HCT116 (cell line): ENCODE results near the gene PAIP1.

Experiments
- EZH2 ChIP-seq: fragments of 200-600 bp; sonication (generic); IDR thresholded peaks from 2 replicates; pipeline ENCODE4 v1.6.1; 2017; ENCODE audit warnings: antibody characterized with exemption, mixed run types
- POLR2A ChIP-seq: IDR thresholded peaks from 2 replicates; pipeline ENCODE4 v1.7.0; 2011; ENCODE audit warnings: borderline replicate concordance; ENCODE audit not compliant: insufficient read depth, insufficient read length; ENCODE audit errors: extremely low read depth
- TCF7L2 ChIP-seq: IDR thresholded peaks from 2 replicates; pipeline ENCODE4 v1.7.0; 2011; ENCODE audit warnings: borderline replicate concordance, inconsistent platforms; ENCODE audit not compliant: insufficient read depth, insufficient read length; ENCODE audit errors: extremely low read depth
- TF ChIP-seq, protein P1 (sequence below): IDR thresholded peaks from 2 replicates; pipeline ENCODE4 v1.6.1; 2012; ENCODE audit warnings: low read depth
- TF ChIP-seq, protein P2 (sequence below): IDR thresholded peaks from 2 replicates; pipeline ENCODE4 v1.6.1; 2012

DNA sequence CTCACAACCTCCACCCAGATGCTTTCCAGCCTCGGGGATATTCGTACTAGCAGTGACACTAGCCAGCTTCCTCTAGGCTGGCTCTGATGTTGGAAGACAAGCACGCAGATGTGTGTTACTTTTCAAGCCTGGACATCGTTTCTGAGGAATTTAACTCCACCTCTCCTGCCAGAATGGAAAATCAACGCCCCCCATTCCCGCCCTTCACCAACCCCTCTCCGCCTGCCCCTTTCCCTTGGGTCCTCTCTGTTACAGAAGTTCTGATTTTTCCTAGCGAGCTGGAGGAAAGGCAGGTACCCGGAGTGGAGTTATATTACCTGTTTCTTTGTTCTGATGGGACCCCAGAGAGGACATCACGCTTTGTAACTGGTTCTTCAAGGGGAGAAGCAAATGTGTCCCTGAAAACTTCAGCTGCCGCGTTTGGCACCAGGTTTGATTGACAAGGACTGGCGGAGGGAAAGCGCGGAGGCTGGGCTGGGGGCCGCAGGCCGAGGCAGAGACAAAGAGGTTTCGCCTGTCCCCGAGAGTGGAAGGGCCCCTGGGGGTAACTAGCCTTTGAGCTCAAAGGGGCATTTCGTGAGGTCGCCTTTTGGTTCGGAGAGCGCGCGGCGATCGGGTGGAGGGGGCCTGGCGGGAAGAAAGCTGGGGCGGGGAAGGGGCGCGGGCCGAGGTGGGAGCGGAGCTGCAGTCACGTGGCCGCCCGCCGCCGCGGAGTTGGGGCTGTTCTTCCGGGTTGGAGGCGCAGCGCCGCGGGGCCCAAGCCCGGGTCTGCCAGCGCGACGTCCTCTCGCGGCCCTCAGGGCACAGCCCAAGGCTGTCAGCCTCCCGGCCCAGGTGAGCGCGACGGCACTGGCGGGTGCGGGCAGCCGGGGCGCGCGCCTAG, 45.8 kb upstream of the PAIP1 start, which contains the start of gene NNT:
- TF ChIP-seq EZH2 (no peak), TCF7L2 (no peak), POLR2A (no peak)
- TF ChIP-seq, protein P1, sequence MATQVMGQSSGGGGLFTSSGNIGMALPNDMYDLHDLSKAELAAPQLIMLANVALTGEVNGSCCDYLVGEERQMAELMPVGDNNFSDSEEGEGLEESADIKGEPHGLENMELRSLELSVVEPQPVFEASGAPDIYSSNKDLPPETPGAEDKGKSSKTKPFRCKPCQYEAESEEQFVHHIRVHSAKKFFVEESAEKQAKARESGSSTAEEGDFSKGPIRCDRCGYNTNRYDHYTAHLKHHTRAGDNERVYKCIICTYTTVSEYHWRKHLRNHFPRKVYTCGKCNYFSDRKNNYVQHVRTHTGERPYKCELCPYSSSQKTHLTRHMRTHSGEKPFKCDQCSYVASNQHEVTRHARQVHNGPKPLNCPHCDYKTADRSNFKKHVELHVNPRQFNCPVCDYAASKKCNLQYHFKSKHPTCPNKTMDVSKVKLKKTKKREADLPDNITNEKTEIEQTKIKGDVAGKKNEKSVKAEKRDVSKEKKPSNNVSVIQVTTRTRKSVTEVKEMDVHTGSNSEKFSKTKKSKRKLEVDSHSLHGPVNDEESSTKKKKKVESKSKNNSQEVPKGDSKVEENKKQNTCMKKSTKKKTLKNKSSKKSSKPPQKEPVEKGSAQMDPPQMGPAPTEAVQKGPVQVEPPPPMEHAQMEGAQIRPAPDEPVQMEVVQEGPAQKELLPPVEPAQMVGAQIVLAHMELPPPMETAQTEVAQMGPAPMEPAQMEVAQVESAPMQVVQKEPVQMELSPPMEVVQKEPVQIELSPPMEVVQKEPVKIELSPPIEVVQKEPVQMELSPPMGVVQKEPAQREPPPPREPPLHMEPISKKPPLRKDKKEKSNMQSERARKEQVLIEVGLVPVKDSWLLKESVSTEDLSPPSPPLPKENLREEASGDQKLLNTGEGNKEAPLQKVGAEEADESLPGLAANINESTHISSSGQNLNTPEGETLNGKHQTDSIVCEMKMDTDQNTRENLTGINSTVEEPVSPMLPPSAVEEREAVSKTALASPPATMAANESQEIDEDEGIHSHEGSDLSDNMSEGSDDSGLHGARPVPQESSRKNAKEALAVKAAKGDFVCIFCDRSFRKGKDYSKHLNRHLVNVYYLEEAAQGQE: no peak
- TF ChIP-seq, protein P2, sequence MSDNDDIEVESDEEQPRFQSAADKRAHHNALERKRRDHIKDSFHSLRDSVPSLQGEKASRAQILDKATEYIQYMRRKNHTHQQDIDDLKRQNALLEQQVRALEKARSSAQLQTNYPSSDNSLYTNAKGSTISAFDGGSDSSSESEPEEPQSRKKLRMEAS: no peak
